ENCODE data around the gene MATN3. TPM values are rescaled to one million over a fixed set of nuclear protein-coding genes. Genes with fewer than 3 reads are reported as not detected.

Gene MATN3
- total RNA-seq, 1 experiment from 2014 or later = 0.76 TPM

DNA sequence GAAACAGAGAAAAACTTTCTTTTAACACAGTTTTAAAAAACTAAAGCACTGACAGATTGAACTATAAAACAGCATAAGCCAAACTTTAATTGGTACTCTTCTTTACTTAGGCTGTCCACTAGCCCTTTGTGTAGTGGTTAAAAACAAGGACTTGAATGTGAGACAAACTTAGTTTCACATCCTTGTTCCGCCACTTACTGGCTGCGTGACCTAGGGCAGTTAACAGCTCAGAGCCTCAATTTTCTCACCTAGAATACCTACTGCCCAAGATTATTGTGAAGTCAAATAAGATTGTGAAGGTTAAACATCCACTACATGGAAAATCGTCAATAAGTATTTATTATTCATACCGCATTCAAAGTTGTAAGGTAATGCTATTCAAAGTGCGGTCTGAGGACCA is 24.5 kb downstream of the MATN3 start:
- H3K4me3 ChIP-seq = no peak overlapping the region

DNA sequence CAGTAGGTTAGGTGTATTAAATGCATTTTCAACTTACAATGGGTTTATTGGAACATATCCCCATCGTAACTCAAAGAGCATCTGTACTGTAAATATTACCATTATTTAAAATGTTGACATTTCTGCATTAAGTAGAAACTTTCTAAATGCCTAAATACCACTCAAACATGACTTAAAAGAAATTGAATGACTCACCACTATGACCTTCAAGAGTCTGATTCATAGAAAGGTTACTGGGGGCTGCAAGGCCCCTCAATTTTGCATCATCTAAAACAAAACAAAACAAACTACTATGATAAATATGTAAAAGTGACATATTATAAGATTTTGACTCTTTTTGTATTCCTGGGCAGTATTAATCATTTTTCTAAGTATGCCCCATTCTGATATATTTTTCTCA is 30.2 kb downstream of the MATN3 start:
- no peaks in the 10 kb centered on the region for H3K27me3 ChIP-seq
- H3K36me3 ChIP-seq = peaks cover 52% of the 10 kb centered on the region
- H3K4me3 ChIP-seq = no peak overlapping the region
- no peak for DNase-seq
- no peaks in the 10 kb centered on the region for H3K9me3 ChIP-seq

More for the DNA sequence above, 24.5 kb downstream of the MATN3 start:
- no peaks in the 10 kb centered on the region for H3K9me3 ChIP-seq
- peaks cover 23% of the 10 kb centered on the region for H3K36me3 ChIP-seq
- H3K27me3 ChIP-seq = 0 out of 2 replicates have a peak, but pooled peaks cover 2% of the 10 kb centered on the region
- DNase-seq = no peak

GRCh38 chr2:19979932-19980331 is 32.5 kb downstream of the MATN3 start:
- no peak overlapping the region for H3K4me3 ChIP-seq
- H3K36me3 ChIP-seq = peaks cover 51% of the 10 kb centered on the region
- no peak for DNase-seq
- H3K27me3 ChIP-seq = no peaks in the 10 kb centered on the region
- H3K9me3 ChIP-seq = no peaks in the 10 kb centered on the region

- Histone ChIP-seq H3K36me3 (peaks cover 30% of the 10 kb centered on the region), H3K27me3 (no peaks in the 10 kb centered on the region), H3K9me3 (no peaks in the 10 kb centered on the region), H3K4me3 (no peak overlapping the region)
- DNase-seq = no peak
These were observed 39.0 kb downstream of the MATN3 start for GRCh38 chr2:19973466-19973865.

- Histone ChIP-seq H3K27me3 (no peaks in the 10 kb centered on the region), H3K4me3 (no peak overlapping the region), H3K9me3 (no peaks in the 10 kb centered on the region), H3K36me3 (peaks cover 17% of the 10 kb centered on the region)
- no peak for DNase-seq
These were observed 40.8 kb downstream of the MATN3 start for GRCh38 chr2:19971691-19972090.

DNA sequence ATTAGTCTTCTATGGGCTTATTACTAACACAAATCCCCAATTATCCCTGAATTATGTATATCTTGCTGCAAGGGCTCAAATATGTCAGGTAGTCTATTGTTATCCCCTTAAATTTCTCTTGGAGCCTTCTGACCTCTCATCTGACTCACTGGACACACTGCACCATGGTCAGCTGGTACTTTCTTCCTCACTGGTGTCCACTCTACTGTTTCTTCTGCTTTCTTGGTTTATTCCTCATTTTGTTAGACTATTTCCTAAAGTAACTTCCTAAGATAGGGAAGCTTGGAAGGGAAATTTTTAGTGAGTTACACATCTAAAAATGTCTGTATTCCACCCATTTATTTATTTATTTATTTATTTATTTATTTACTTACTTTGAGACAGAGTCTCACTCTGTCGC is 49.1 kb downstream of the MATN3 start:
- Histone ChIP-seq H3K4me3 (no peak overlapping the region), H3K36me3 (peaks cover 10% of the 10 kb centered on the region)
- no peak for DNase-seq

DNA sequence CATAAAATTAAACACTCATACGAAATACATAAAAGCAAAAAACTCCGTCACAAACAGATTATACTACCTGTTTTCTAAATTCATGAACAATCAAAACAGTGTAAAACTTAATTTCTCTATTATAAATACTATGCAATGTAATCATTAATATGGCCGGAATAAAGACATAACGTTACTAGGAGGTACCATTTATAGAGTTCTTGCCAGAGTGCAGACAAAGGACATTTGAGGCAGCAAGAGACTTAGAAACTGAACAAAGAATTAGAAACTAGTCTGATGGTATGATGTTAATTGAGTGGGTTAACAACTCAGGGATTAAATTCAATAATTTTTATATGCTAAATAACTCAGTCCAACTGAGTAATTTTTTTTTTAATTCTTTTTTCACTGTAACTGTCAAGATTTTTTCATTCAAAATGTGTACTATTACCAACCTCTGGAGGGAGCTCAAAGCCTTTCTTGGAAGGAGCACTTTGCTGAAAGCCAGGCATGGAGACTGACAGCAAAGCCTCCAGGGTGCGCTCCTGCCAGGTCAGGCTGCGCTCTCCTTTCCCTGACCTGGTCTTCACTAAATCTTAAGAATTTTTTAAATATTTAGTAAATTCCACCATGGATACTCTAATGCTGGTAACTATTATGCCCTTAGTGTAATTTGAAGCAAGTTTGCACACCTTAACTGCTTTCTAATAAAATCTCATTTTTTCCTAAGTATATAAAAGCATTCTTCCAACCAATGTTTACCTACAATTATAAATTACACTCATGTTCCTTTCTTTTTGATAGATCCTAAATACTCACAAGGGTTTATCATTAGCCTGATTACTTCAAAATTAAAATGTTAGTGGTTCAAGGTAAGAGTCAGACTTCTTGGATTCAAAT is 56.7 kb downstream of the MATN3 start:
- Histone ChIP-seq H3K27me3 (no peaks in the 10 kb centered on the region), H3K36me3 (no peaks in the 10 kb centered on the region), H3K4me3 (no peak overlapping the region), H3K9me3 (no peaks in the 10 kb centered on the region)
- DNase-seq = peak; percentile 60

More for the DNA sequence above, 49.1 kb downstream of the MATN3 start:
- no peaks in the 10 kb centered on the region for H3K27me3 ChIP-seq
- H3K9me3 ChIP-seq = no peaks in the 10 kb centered on the region

GRCh38 chr2:19949071-19949470 is 63.4 kb downstream of the MATN3 start:
- Histone ChIP-seq H3K36me3 (peaks cover 4% of the 10 kb centered on the region), H3K4me3 (no peak overlapping the region), H3K9me3 (no peaks in the 10 kb centered on the region), H3K27me3 (no peaks in the 10 kb centered on the region)
- DNase-seq = no peak

- Histone ChIP-seq H3K4me3 (no peak overlapping the region), H3K27me3 (no peaks in the 10 kb centered on the region), H3K9me3 (no peaks in the 10 kb centered on the region), H3K36me3 (peaks cover 4% of the 10 kb centered on the region)
- no peak for DNase-seq
These were observed 65.1 kb downstream of the MATN3 start for GRCh38 chr2:19947184-19947940.

DNA sequence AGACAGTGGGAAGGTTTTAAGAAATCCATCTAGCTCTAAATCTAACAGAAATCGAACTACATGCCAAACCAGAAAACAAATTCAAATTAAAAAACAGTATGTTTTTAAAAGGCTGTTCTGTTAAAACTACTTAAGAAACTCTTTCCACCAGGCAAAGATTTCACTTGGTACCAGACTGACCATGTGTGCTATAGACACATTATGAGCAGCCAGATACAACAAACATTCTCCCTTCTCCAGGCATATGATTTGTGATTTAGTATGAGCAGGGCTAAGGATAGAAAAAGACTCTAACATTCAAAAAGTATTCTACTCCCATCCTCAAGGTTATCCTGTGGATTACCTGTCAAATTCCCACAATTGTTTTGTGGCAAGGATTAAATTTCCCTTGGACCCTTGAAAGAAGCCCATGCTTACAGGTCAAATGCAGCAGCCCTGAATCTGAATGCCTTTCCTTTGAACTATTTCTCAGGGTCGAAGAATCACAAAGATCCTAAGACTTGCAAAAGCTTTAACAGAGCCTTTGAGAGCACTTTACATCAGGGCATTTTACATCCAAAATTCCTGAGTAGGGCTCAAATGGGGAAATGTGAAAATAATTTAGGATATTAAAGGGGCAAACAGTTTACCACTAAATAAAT is 68.1 kb downstream of the MATN3 start:
- Histone ChIP-seq H3K27me3 (no peaks in the 10 kb centered on the region), H3K36me3 (peaks cover 4% of the 10 kb centered on the region), H3K9me3 (no peaks in the 10 kb centered on the region), H3K4me3 (no peak overlapping the region)
- DNase-seq = no peak

GRCh38 chr2:19943189-19943588 is 69.3 kb downstream of the MATN3 start:
- Histone ChIP-seq H3K9me3 (no peaks in the 10 kb centered on the region), H3K27me3 (no peaks in the 10 kb centered on the region), H3K36me3 (peaks cover 4% of the 10 kb centered on the region), H3K4me3 (no peak overlapping the region)
- DNase-seq = no peak

GRCh38 chr2:19942199-19942598 is 70.3 kb downstream of the MATN3 start:
- H3K36me3 ChIP-seq = peaks cover 13% of the 10 kb centered on the region
- no peak for DNase-seq
- no peak overlapping the region for H3K4me3 ChIP-seq
- H3K27me3 ChIP-seq = no peaks in the 10 kb centered on the region
- H3K9me3 ChIP-seq = no peaks in the 10 kb centered on the region

Other genes starting within 250 kb of the MATN3 start
- 6.0 and 11.5 TPM in 2 replicates for gene TTC32, start 110.7 kb downstream of the MATN3 start, total RNA-seq (2014; rRNA removed; shearing (Covaris generic); ENCODE audit: low replicate concordance)
- gene WDR35, start 22.6 kb downstream of the MATN3 start, total RNA-seq (2014; rRNA removed; shearing (Covaris generic); ENCODE audit: low replicate concordance) = 4.4 and 6.4 TPM in 2 replicates
- gene LAPTM4A, start 39.0 kb upstream of the MATN3 start, total RNA-seq (2014; rRNA removed; shearing (Covaris generic); ENCODE audit: low replicate concordance) = 174 and 250 TPM in 2 replicates
- 33.4 and 40.5 TPM in 2 replicates for gene SDC1, start 212.5 kb upstream of the MATN3 start, total RNA-seq (2014; rRNA removed; shearing (Covaris generic); ENCODE audit: low replicate concordance)